GM19467 (cell line): ENCODE results near the gene CCDC171.
"Not testable (repeated sequence)": the region's sequence is repeated elsewhere in the genome, so short reads cannot be mapped to it uniquely, and the experiment has no call there.

Experiments
- ATAC-seq: cut with Tn5 transposase; IDR thresholded peaks from one replicate; pipeline ENCODE4 v1.9.1; 2021; ENCODE audit warnings: mild to moderate bottlenecking, moderate library complexity; ENCODE audit not compliant: unreplicated experiment

Gene CCDC171

GRCh38 chr9:15549611-15550010 is 3.2 kb upstream of the CCDC171 start:
- no peak for ATAC-seq

GRCh38 chr9:15553528-15553898 is 670 bp downstream of the CCDC171 start:
- ATAC-seq = peak; percentile 19

- no peak for ATAC-seq
Measured at GRCh38 chr9:15570769-15571168, 17.9 kb downstream of the CCDC171 start.

- ATAC-seq = no peak
Measured at GRCh38 chr9:15572200-15572770, 19.4 kb downstream of the CCDC171 start.

- ATAC-seq = no peak
Measured at GRCh38 chr9:15576350-15577050, 23.7 kb downstream of the CCDC171 start.

- no peak for ATAC-seq
Measured at GRCh38 chr9:15578714-15579113, 25.9 kb downstream of the CCDC171 start.

- ATAC-seq = no peak
Measured at GRCh38 chr9:15584379-15584778, 31.5 kb downstream of the CCDC171 start.

- ATAC-seq = no peak
Measured at GRCh38 chr9:15592317-15592716, 39.5 kb downstream of the CCDC171 start.

- not testable (repeated sequence) for ATAC-seq
Measured at GRCh38 chr9:15592940-15593339, 40.1 kb downstream of the CCDC171 start.

GRCh38 chr9:15600666-15601330 is 48.0 kb downstream of the CCDC171 start:
- not testable (repeated sequence) for ATAC-seq

- no peak for ATAC-seq
Measured at GRCh38 chr9:15606643-15607472, 54.0 kb downstream of the CCDC171 start.

GRCh38 chr9:15612962-15613361 is 60.1 kb downstream of the CCDC171 start:
- no peak for ATAC-seq

GRCh38 chr9:15617782-15618181 is 64.9 kb downstream of the CCDC171 start:
- ATAC-seq = no peak

GRCh38 chr9:15618540-15619331 is 65.9 kb downstream of the CCDC171 start:
- ATAC-seq = no peak

- ATAC-seq = no peak
Measured at GRCh38 chr9:15622318-15622971, 69.6 kb downstream of the CCDC171 start.

- no peak for ATAC-seq
Measured at GRCh38 chr9:15635752-15636151, 82.9 kb downstream of the CCDC171 start.

- no peak for ATAC-seq
Measured at GRCh38 chr9:15640121-15640520, 87.3 kb downstream of the CCDC171 start.

GRCh38 chr9:15641291-15641690 is 88.4 kb downstream of the CCDC171 start:
- ATAC-seq = no peak

- ATAC-seq = no peak
Measured at GRCh38 chr9:15642369-15642962, 89.6 kb downstream of the CCDC171 start.

GRCh38 chr9:15670246-15670645 is 117.4 kb downstream of the CCDC171 start:
- peak; percentile 71 for ATAC-seq
